Endothelial cell of umbilical vein (primary cell): ENCODE results near the gene ALK. TPM values are rescaled to one million over a fixed set of nuclear protein-coding genes. Genes with fewer than 3 reads are reported as not detected.

ENCODE experiments used
- BruUV-seq: library from RNA; stranded (reverse); fragments of 400-500 nt; replicated peaks from 2 replicates; lab custom pipeline; 2021; lab: Mats Ljungman, UMichigan
- CTCF ChIA-PET: fragments of 300-600, 350-600 bp; sonication (Branson Sonifier 250); formaldehyde crosslinking; loops from one replicate; lab custom pipeline; 2021; ENCODE audit warnings: antibody characterized with exemption, inconsistent platforms; lab: Charles Lee
- POLR2A ChIA-PET: fragments of 300-600, 350-600 bp; sonication (Branson Sonifier 250); formaldehyde crosslinking; loops from one replicate; lab custom pipeline; 2021; ENCODE audit warnings: antibody characterized with exemption, inconsistent platforms; lab: Charles Lee
- DNase-seq: peaks from one replicate; pipeline ENCODE4 v3.0.0-alpha.2; 2011; ENCODE audit warnings: low read depth, low spot score
- FAIRE-seq: peaks from 2 replicates; lab custom pipeline; 2011; peaks lifted over from hg19 to GRCh38; lab: Jason Lieb, UNC
- H2AFZ ChIP-seq: 2 replicates; pipeline ENCODE4 v1.6.0; 2012; ENCODE audit warnings: low read depth, low read length, control low read depth, inconsistent platforms
- H3K27ac ChIP-seq: 2 replicates; pipeline ENCODE4 v1.5.1; 2011; ENCODE audit warnings: low read depth, mild to moderate bottlenecking, control low read depth, low read length, moderate library complexity; ENCODE audit not compliant: insufficient read depth
- H3K27me3 ChIP-seq, 2 experiments: 2 replicates each; pipeline versions ENCODE4 v1.6.0 to v1.6.1; 2011; ENCODE audit warnings: low read length in 2 of 2, mixed read lengths in 1 of 2; ENCODE audit not compliant: control insufficient read depth in 2 of 2, insufficient read depth in 2 of 2
- H3K36me3 ChIP-seq, 2 experiments: 2 replicates in 1 of 2; 3 replicates in 1 of 2; pipeline ENCODE4 v1.5.1; 2011; ENCODE audit warnings: low read length in 2 of 2, mild to moderate bottlenecking in 1 of 2, moderate library complexity in 1 of 2; ENCODE audit not compliant: control insufficient read depth in 2 of 2, insufficient read depth in 2 of 2; ENCODE audit errors: extremely low read depth in 1 of 2
- H3K4me1 ChIP-seq: 3 replicates; pipeline ENCODE4 v1.5.1; 2011; ENCODE audit warnings: mild to moderate bottlenecking, low read length; ENCODE audit not compliant: control insufficient read depth, insufficient read depth; ENCODE audit errors: extremely low read depth
- H3K4me2 ChIP-seq: 2 replicates; pipeline ENCODE4 v1.6.1; 2011; ENCODE audit warnings: low read length, control low read depth, mixed read lengths; ENCODE audit not compliant: insufficient read depth
- H3K4me3 ChIP-seq, 3 experiments: fragments of 200-600 bp in 1 of 3; sonication (generic), shearing (Covaris generic) in 1 of 3; replicated peaks in 1 of 3; 2 replicates each; pipeline ENCODE4 v1.5.1; 2011 to 2016; ENCODE audit warnings: control low read depth in 3 of 3, low read length in 3 of 3, mild to moderate bottlenecking in 2 of 3, inconsistent platforms in 1 of 3, low read depth in 1 of 3, moderate library complexity in 1 of 3; ENCODE audit not compliant: insufficient read depth in 1 of 3
- H3K79me2 ChIP-seq: 2 replicates; pipeline ENCODE4 v1.6.0; 2012; ENCODE audit warnings: low read length, inconsistent platforms; ENCODE audit not compliant: control insufficient read depth, insufficient read depth
- H3K9ac ChIP-seq: replicated peaks from 2 replicates; pipeline ENCODE3; 2011; ENCODE audit warnings: low read length, control low read depth; ENCODE audit not compliant: insufficient read depth; ENCODE audit errors: extremely low read depth
- H3K9me1 ChIP-seq: replicated peaks from 3 replicates; pipeline ENCODE4 v1.6.0; 2011; ENCODE audit warnings: mild to moderate bottlenecking, low read length; ENCODE audit not compliant: control insufficient read depth, insufficient read depth; ENCODE audit errors: extremely low read depth
- H3K9me3 ChIP-seq: replicated peaks from 2 replicates; pipeline ENCODE4 v1.5.1; 2012; ENCODE audit warnings: low read length, inconsistent platforms; ENCODE audit not compliant: control insufficient read depth, insufficient read depth
- H4K20me1 ChIP-seq: replicated peaks from 2 replicates; pipeline ENCODE3; 2011; ENCODE audit warnings: mild to moderate bottlenecking, low read length; ENCODE audit not compliant: control insufficient read depth, insufficient read depth; ENCODE audit errors: extremely low read depth
- CTCF ChIP-seq, 2 donors: IDR thresholded peaks; 1 replicate in 1 of 2; 2 replicates in 1 of 2; pipeline ENCODE4 v1.5.1; 2011; ENCODE audit warnings: low read length in 2 of 2, mild to moderate bottlenecking in 2 of 2, moderate library complexity in 2 of 2, control low read depth in 1 of 2, inconsistent platforms in 1 of 2, low read depth in 1 of 2; ENCODE audit not compliant: insufficient read depth in 1 of 2; ENCODE audit errors: extremely low read depth in 1 of 2
- EZH2 ChIP-seq: IDR thresholded peaks from 2 replicates; pipeline ENCODE4 v1.6.1; 2012; ENCODE audit warnings: borderline replicate concordance, low read depth, mild to moderate bottlenecking, moderate library complexity, low read length, inconsistent platforms; ENCODE audit not compliant: severe bottlenecking
- FOS ChIP-seq: IDR thresholded peaks from 2 replicates; pipeline ENCODE4 v1.6.1; 2011; ENCODE audit warnings: mild to moderate bottlenecking, low read length, moderate library complexity, borderline replicate concordance; ENCODE audit not compliant: insufficient read depth
- GATA2 ChIP-seq: IDR thresholded peaks from 2 replicates; pipeline ENCODE4 v1.7.0; 2011; ENCODE audit warnings: low read depth, mild to moderate bottlenecking, moderate library complexity, mixed read lengths, low read length; ENCODE audit not compliant: insufficient read length, insufficient read depth
- JUN ChIP-seq: IDR thresholded peaks from 2 replicates; pipeline ENCODE4 v1.6.1; 2011; ENCODE audit warnings: borderline replicate concordance, low read depth; ENCODE audit not compliant: insufficient read length, insufficient read depth
- MAX ChIP-seq: IDR thresholded peaks from 2 replicates; pipeline ENCODE4 v1.6.1; 2011; ENCODE audit not compliant: insufficient read depth, insufficient read length
- MYC ChIP-seq: IDR thresholded peaks from one replicate; pipeline ENCODE4 v1.6.1; 2011; ENCODE audit warnings: mild to moderate bottlenecking, low read depth, low read length
- POLR2A ChIP-seq: IDR thresholded peaks from 2 replicates; pipeline ENCODE4 v1.6.1; 2012; ENCODE audit warnings: low read depth, mild to moderate bottlenecking, control low read depth, low read length
- POLR2AphosphoS5 ChIP-seq: IDR thresholded peaks from 2 replicates; pipeline ENCODE4 v1.6.1; 2012; ENCODE audit warnings: low read depth, mild to moderate bottlenecking, control low read depth, low read length, moderate library complexity; ENCODE audit not compliant: insufficient read depth
- dilution Hi-C: fragments of 300-500 bp; cut with MboI; formaldehyde crosslinking; loops from one replicate; pipeline ENCODE4 v1.15.0; 2019; ENCODE audit warnings: low sequenced_read_pairs; ENCODE audit not compliant: extremely low pct_ligation_motif_present
- intact Hi-C: fragments of 100-400 bp; cut with micrococcal nuclease; formaldehyde crosslinking; loops from one replicate; pipeline ENCODE4 v1.10.0; 2022
- polyA plus RNA-seq, 4 experiments: library from polyadenylated mRNA; depleted of rRNA in 3 of 4; stranded (reverse) in 3 of 4; unstranded in 1 of 4; fragments of >200 nt; gene quantifications; 2 replicates each; pipeline versions ENCODE4 v1.2.1 to v1.2.3, GENCODE V29; 2011 to 2012; ENCODE audit warnings: missing spikeins in 1 of 4
- total RNA-seq: library from RNA; stranded (reverse); gene quantifications from 2 replicates; pipeline ENCODE4 v1.2.3, GENCODE V29; 2021

ALK gene
- total and polyA plus RNA-seq, 2 donors (not counting 3 experiments of a cell fraction or from before 2014, with no cell fraction given): not detected

- ChIA-PET CTCF (no interaction called here), POLR2A (no interaction called here)
- no peaks in the 10 kb centered on the region for H3K27me3 ChIP-seq
- H3K79me2 ChIP-seq: no peaks in the 10 kb centered on the region
- H3K4me3 ChIP-seq: no peak overlapping the region
- FAIRE-seq (no peak), DNase-seq (no peak)
- H2AFZ ChIP-seq: no peak overlapping the region
- no peaks in the 10 kb centered on the region for H3K4me1 ChIP-seq
- H3K4me2 ChIP-seq: no peak overlapping the region
- dilution Hi-C loops: no loop called here
- BruUV-seq: no TSS peak
- TF ChIP-seq EZH2: no peak
- no peak for TF ChIP-seq MAX
- no peak for TF ChIP-seq FOS
- no peak for TF ChIP-seq POLR2AphosphoS5
- TF ChIP-seq MYC: no peak
- no peak for TF ChIP-seq JUN
- TF ChIP-seq GATA2: no peak
- no peak for TF ChIP-seq CTCF (IDR thresholded peaks at IDR 0.05; ENCODE audit: extremely low read depth in 1 of 2, insufficient read depth in 1 of 2, low read depth in 1 of 2, low read length in 2 of 2)
- no peak for TF ChIP-seq POLR2A
- no peaks in the 10 kb centered on the region for H3K9me3 ChIP-seq
- no peaks in the 10 kb centered on the region for H4K20me1 ChIP-seq
- peaks cover 7 to 9% of the 10 kb centered on the region in 2 experiments for H3K36me3 ChIP-seq
- no peak overlapping the region for H3K27ac ChIP-seq
- H3K9me1 ChIP-seq: no peaks in the 10 kb centered on the region
- intact Hi-C loops: no loop called here
- no peak overlapping the region for H3K9ac ChIP-seq
Observed at GRCh38 chr2:29146197-29146596, 775.2 kb downstream of the ALK start.
